Activated CD4-positive, CD25-positive, alpha-beta regulatory T cell treated with anti-CD3 and anti-CD28 coated beads, Interleukin-2, amount 50 U/mL, for 72 hours (primary cell): ENCODE measurements around the gene KCNJ11.

Experiments
- DNase-seq: peaks from one replicate; pipeline ENCODE4 v3.0.0; 2021

Gene KCNJ11

GRCh38 chr11:17408026-17408425 is 19.6 kb upstream of the KCNJ11 start:
- no peak for DNase-seq

DNA sequence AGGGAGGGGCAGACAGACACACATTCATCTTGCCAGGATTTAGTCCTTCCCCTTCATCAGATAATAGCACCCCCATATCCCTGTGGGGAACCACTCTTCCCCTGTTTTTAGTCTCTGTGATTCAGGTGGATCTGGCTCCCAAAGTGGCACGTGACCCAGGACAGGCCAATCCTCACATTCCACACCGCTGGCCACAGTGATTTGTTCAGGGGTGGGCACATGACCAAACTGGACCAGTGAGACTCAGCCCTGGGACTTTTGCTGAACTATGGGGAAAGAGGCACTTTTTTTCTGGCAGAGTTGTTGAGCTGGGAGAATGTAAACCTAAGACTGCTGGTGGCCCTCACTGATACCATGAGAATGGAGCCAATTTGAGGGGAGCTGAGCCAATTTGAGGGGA is 19.1 kb upstream of the KCNJ11 start:
- no peak for DNase-seq

DNA sequence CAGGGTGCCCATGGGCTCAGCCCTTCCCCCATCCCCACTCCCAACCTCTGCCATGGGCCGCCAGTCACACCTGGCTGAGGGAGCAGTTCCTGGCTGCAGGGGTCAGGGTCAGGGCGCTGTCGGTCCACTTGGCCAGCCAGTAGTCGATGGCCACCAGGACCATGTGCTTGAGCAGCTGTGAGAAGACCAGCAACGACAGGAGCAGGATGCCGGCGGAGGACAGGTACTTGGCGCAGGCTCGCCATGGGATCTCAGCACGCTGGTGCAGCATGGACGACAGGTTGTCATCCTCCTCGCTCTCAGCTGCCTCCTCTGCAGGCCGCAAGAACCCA is 18.3 kb upstream of the KCNJ11 start:
- DNase-seq: no peak

GRCh38 chr11:17406082-17406817 is 17.8 kb upstream of the KCNJ11 start:
- no peak for DNase-seq

- no peak for DNase-seq
Measured at GRCh38 chr11:17405232-17406005, 17.0 kb upstream of the KCNJ11 start.

GRCh38 chr11:17403980-17404759 is 15.7 kb upstream of the KCNJ11 start:
- no peak for DNase-seq

DNA sequence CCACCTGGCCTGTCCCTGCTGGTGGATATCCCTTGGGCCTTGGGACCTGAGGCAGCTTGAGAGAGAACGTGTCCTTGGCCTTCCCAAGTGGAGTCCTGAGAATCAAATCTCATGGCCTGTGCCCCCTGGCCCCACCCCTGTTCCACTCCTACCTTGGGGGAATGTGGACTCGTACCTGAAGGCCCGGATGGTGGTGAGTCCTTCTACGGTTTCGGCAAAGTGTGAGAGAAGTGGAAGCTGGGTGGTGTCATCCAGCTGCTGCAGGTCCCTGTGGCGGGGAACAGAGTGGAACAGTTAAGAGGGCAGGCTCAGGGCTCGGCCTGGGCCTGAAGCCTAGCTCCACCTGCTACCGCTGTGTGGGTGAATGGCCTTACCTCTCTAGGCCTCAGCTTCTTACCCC is 14.0 kb upstream of the KCNJ11 start:
- no peak for DNase-seq

- DNase-seq: no peak
Measured at GRCh38 chr11:17401841-17402240, 13.4 kb upstream of the KCNJ11 start.

GRCh38 chr11:17401316-17401715 is 12.9 kb upstream of the KCNJ11 start:
- no peak for DNase-seq

GRCh38 chr11:17400048-17400775 is 11.8 kb upstream of the KCNJ11 start:
- DNase-seq: no peak

- no peak for DNase-seq
Measured at GRCh38 chr11:17399236-17399635, 10.8 kb upstream of the KCNJ11 start.

DNA sequence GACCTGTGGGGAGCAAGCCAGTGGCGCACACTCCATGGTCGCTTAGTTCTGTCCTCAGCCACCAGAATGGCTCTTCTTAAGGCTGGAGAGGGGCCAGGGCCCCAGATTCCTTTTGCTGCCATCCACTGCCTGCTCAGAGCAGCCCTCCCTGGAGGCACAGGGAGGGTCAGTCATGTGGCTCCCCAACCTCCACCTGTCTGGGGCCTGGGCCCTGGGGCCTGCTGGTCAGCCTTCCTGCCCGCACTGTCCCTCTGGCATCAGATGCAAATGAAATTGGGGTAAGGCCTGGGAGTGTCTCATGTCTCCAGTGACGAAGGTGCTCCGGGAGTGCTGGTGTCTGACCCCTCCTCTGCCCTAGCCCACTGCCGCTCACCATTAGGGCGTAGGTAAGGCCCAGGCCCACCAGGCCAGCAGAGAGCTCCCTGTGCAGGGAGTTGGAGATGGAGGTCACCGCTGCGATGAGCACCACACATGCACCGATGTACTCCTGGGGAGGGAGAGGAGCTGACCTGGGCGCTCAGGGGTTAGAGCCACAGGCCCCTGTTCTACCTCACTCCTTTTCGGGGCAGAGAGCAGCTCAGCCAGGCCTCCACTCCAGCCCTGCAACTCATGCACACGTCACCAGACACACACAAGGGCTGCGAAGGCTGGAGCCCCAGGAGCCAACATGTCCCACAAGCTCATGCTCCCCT is 9.0 kb upstream of the KCNJ11 start:
- DNase-seq: no peak

- DNase-seq: no peak
Measured at GRCh38 chr11:17396598-17397310, 8.3 kb upstream of the KCNJ11 start.

DNA sequence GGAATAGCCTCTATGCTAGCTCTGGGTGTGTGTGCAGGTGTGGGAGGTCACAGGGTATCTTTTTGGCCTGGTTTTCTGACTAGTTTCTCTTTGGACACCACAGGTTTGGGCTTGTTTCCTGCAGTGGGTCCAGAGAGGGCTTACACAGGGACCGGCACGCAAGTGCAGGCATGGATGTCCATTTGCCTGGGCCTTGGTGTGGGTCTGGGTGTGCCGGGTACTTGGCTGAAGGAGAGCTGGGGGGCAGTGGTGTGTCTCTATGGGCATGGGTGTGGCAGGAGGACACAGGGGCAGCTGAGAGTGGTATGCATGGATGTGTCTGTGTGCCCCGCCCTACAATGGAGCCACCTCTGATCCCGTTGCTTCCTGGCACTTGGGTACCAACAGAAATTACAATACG is 7.5 kb upstream of the KCNJ11 start:
- DNase-seq: no peak

- no peak for DNase-seq
Measured at GRCh38 chr11:17395554-17395961, 7.1 kb upstream of the KCNJ11 start.

DNA sequence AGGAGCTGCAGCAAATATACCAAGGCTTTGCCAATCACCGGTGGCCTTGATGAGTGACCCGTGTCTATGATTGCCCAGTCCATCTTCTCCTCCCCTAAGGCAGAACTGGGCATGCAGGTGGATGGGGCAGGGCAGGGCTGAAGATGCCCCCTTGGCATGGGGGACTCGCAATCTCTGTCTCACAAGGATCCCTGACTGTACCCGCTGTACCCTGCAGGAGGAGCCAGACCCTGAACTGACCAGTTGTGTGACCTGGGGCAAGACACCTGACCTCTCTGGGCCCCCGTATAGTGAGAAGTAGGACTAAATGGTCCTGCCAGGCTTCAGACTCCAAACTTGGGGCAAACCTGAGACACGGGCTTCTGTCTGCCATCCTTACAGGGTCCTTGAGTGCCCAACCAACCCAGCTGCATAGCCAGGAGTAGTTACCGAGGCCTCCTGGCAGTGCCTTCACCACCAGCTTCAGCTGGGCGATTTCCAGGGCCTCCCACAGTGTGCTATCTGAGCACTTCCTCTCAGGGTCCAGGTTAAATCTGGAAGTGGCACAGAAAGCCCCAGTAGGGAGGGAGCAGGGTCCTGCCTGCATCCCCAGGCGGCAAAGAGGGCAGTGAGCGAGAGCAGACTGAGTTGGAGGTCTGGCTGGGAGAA is 6.4 kb upstream of the KCNJ11 start:
- DNase-seq: no peak

DNA sequence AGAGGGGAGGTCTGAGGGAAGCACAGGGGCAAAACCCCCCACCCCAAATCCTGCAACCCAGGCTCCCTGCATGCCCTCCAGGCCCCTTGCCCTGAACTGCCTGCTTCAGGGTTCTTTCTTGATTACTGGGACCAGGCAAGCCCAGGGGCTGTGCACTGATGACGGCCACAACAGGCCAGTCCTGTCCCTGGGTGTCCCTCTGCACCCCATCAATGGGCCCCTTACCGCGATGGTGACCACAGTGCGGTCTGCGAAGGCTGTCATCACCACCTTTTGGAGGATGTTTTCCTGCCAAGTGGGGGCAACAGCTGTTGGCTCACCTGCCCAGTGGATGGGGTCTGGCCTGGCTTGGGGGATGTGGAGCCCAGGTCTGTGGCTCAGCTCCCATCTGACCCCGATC is 5.0 kb upstream of the KCNJ11 start:
- DNase-seq: no peak

- DNase-seq: no peak
Measured at GRCh38 chr11:17392872-17393271, 4.4 kb upstream of the KCNJ11 start.

DNA sequence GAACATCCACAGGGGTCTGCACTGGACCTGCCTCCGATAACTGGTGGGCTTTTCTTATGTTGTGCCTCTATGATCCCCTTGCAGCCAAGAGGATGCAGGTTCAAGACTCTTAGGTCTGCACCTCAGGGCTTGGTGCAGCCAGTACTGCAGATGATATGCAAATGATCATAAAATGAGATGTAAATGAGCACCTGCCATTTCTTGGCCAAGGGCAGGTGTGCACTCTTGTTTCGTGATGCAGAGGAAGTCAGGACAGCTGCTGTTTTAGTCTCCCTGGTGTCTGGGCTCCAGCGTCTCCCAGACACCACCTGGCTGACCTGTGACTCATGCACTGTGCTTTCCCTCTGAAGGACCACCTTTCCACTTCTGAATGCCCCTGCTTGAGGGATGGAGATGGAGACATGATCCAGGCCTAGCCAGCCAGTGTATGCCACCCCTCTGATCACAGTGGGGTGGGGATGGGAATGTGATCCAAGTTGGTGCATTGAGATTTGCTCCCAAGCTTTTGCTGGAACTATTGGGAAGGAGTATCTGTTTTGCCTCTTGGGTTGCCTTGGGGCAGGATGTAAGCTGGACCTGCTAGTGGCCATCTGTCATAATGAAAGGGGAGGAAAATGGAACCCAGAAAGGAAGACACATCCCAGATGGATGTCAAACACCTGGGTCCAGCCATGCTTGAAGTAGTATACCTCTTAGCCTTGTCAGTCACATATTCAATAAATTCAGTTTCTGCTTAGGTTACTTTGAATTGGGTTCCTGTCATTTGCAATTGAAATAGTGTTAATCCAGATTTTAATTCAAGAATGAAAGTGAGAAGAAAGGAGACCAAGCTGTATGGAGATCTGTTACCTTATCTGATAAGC is 3.3 kb upstream of the KCNJ11 start:
- no peak for DNase-seq

- no peak for DNase-seq
Measured at GRCh38 chr11:17389957-17390649, 1.6 kb upstream of the KCNJ11 start.
